Measurements from ENCODE around the gene CHD5.

CHD5 gene

GRCh38 chr1:6128276-6129081, 51.6 kb downstream of the CHD5 start:
- no peak for DNase-seq (ENCODE audit: extremely low read depth, low read depth)
- no peak for TF ChIP-seq CTCF (IDR thresholded peaks at IDR 0.05; ENCODE audit: low read depth, low read length, missing control alignments)
- H3K4me3 ChIP-seq (replicated peaks; ENCODE audit: low read depth, low read length) = no peak overlapping the region

- TF ChIP-seq CTCF (IDR thresholded peaks at IDR 0.05; ENCODE audit: low read depth, low read length, missing control alignments) = no peak
- DNase-seq (ENCODE audit: extremely low read depth, low read depth) = peak; percentile 33
- no peak overlapping the region for H3K4me3 ChIP-seq (replicated peaks; ENCODE audit: low read depth, low read length)
Measured at GRCh38 chr1:6127587-6128163, 52.4 kb downstream of the CHD5 start.

GRCh38 chr1:6126521-6127067, 53.5 kb downstream of the CHD5 start:
- TF ChIP-seq CTCF (IDR thresholded peaks at IDR 0.05; ENCODE audit: low read depth, low read length, missing control alignments) = no peak
- DNase-seq (ENCODE audit: extremely low read depth, low read depth) = no peak
- no peak overlapping the region for H3K4me3 ChIP-seq (replicated peaks; ENCODE audit: low read depth, low read length)

GRCh38 chr1:6126028-6126427, 54.1 kb downstream of the CHD5 start:
- TF ChIP-seq CTCF (IDR thresholded peaks at IDR 0.05; ENCODE audit: low read depth, low read length, missing control alignments) = no peak
- no peak overlapping the region for H3K4me3 ChIP-seq (replicated peaks; ENCODE audit: low read depth, low read length)
- no peak for DNase-seq (ENCODE audit: extremely low read depth, low read depth)

GRCh38 chr1:6125366-6125765, 54.8 kb downstream of the CHD5 start:
- no peak for DNase-seq (ENCODE audit: extremely low read depth, low read depth)

GRCh38 chr1:6124746-6125365, 55.3 kb downstream of the CHD5 start:
- no peak overlapping the region for H3K4me3 ChIP-seq (replicated peaks; ENCODE audit: low read depth, low read length)
- no peak for DNase-seq (ENCODE audit: extremely low read depth, low read depth)
- TF ChIP-seq CTCF (IDR thresholded peaks at IDR 0.05; ENCODE audit: low read depth, low read length, missing control alignments) = no peak

More at GRCh38 chr1:6125366-6125765, 54.8 kb downstream of the CHD5 start:
- no peak overlapping the region for H3K4me3 ChIP-seq (replicated peaks; ENCODE audit: low read depth, low read length)
- TF ChIP-seq CTCF (IDR thresholded peaks at IDR 0.05; ENCODE audit: low read depth, low read length, missing control alignments) = no peak
